DOHH2 (cell line): ENCODE data around the gene PDZK1IP1.

Experiments used
- CTCF ChIP-seq: fragments of 200-600 bp; sonication (generic); IDR thresholded peaks from one replicate; pipeline ENCODE4 v1.5.1; 2014; ENCODE audit warnings: antibody characterized with exemption, mild to moderate bottlenecking, low read depth, low read length; ENCODE audit not compliant: poor library complexity, severe bottlenecking
- EZH2phosphoT487 ChIP-seq: fragments of 200-600 bp; sonication (generic); IDR thresholded peaks from 2 replicates; pipeline ENCODE4 v1.6.1; 2017; ENCODE audit warnings: borderline replicate concordance, mild to moderate bottlenecking, antibody characterized with exemption, low read length, moderate library complexity, mixed read lengths

- TF ChIP-seq CTCF = no peak
- TF ChIP-seq EZH2phosphoT487 = no peak
Observed at GRCh38 chr1:47182676-47183235, 7.1 kb downstream of the PDZK1IP1 start.
